NCI-H2029 (cell line): ENCODE measurements around the gene ADARB2.
"Not testable (repeated sequence)": the region's sequence is repeated elsewhere in the genome, so short reads cannot be mapped to it uniquely, and the experiment has no call there.

ENCODE experiments used
- DNase-seq: peaks from one replicate; lab custom pipeline; 2025; lab: John Stamatoyannopoulos, UW

ADARB2 gene

GRCh38 chr10:1169981-1170866, 567.1 kb downstream of the ADARB2 start:
- DNase-seq, result no peak

GRCh38 chr10:1169186-1169885, 568.0 kb downstream of the ADARB2 start:
- no peak for DNase-seq

- no peak for DNase-seq
These were observed 568.6 kb downstream of the ADARB2 start for GRCh38 chr10:1168763-1169162.

GRCh38 chr10:1166828-1167275, 570.5 kb downstream of the ADARB2 start:
- no peak for DNase-seq

GRCh38 chr10:1166101-1166827, 571.1 kb downstream of the ADARB2 start:
- DNase-seq, result no peak

- DNase-seq, result no peak
These were observed 573.5 kb downstream of the ADARB2 start for GRCh38 chr10:1163831-1164230.

- DNase-seq, result no peak
These were observed 574.1 kb downstream of the ADARB2 start for GRCh38 chr10:1163204-1163660.

DNA sequence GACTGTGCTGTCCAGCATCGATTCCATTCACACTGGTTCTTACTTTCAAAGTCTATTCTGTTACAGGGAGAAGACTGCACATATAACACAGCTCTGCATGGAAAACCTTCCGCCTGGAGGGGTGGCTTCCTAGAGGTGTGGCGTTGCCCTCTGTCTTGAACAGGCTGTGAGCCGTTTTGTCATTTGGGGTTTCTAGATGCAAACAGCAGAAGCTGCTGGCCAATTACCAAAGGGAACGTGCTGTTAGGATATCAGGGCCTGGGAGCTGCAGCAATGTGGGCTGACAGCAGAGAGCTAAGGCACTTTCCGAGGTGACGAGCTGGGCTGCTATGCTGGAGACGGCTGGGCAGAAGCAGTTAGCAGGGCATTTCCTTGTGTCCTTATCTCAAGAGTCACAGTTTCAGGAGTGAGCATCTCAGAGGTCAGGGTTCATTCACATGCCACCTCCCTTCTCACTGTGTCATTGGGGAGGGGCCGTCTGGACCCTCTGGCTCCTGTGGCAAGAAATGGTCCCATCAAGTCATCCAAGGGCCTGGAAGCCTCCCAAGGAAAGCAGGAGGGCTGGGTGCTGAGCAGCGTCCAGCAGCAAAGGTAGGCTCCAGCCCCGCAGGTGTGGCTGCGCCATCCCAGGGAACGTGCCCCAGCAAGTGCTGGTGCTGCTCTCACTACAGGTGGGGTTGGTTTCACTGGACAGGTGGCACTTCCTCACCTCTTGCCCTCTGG, 574.7 kb downstream of the ADARB2 start:
- DNase-seq, result no peak

DNA sequence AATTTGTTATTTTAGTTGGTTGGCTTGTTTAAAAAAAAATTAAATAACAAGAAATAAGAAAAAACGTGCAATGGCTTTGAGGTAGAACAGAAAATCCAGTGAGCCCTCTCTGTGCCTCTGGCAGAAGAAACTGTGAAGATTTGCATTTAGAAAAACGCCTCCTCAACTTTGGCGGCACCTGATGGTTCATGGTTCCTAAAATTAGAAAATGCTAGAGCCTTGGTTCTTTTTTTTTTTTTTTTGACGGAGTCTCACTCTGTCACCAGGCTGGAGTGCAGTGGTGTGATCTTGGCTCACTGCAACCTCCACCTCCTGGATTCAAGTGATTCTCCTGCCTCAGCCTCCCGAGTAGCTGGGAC, 576.0 kb downstream of the ADARB2 start:
- DNase-seq, result not testable (repeated sequence)

DNA sequence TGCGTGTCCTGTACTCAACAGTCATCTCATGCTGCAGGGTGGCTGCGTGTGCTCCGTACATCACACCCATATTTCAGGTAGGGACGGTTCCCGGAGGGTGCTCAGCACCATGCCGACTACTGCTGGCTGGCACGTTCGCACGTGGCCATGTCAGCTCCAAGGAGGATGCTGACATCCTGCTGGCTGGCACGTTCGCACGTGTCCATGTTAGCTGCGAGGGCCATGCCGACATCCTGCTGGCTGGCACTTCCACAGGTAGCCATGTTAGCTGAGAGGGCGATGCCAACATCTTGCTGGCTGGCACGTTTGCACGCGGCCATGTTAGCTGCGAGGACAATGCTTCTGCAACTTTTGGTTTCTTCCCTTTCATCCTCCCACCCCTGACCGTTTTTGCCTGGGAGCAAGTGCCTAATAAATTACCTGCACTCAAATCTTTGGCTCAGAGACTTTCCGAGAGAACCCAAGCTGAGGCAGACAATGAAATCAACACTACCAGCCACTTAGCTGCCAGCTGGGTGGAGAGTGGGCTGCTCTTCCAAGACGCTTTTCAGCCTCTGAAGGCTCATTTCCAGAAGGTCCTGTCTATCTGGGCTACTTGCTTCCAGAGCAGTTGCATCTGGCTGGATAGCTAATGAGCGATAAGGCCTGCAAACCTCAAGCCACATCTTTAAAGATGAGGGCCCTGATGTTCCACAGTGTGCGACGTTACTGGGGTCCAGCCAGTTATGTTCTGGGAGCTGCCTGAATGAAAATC, 576.6 kb downstream of the ADARB2 start:
- DNase-seq, result no peak

DNA sequence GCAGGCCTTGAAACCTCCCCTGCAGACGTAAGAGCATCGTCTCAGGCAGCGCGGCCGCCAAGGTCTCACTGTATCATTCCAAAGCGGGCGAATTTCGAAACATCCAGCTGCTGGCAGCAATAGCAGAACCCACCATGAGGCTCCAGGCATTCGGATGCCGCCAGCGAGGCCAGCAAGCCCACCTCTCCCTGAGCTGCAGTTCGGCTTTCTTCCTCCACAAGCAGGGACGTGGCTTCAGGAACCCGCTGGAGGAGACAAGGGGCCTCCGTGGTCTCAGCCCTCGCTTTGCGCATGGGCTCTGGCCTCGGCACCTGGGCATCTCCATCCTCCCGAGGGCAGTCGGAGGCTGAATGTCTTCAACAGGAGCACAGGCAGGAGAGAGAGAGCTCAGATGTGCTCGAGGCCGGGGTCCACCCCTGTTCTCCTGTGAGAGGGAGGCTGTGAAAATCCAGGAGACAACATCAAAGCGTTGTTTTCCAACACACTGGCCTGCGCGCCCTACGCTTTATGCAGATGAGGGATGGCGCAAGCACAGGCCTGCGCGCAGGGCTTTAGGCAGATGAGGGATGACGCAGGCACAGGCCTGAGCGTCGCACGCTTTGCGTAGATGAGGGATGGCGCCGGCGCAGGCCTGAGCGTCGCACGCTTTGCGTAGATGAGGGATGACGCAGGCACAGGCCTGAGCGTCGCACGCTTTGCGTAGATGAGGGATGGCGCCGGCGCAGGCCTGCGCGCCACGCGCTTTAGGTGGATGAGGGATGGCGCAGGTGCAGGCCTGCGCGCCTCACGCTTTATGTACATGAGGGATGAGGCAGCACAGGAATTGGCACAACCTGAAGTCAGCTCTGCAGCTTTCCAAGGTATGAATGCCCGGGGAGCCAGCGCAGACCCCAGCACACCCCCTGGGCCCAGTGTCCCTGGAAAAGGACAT, 577.9 kb downstream of the ADARB2 start:
- DNase-seq, result no peak

DNA sequence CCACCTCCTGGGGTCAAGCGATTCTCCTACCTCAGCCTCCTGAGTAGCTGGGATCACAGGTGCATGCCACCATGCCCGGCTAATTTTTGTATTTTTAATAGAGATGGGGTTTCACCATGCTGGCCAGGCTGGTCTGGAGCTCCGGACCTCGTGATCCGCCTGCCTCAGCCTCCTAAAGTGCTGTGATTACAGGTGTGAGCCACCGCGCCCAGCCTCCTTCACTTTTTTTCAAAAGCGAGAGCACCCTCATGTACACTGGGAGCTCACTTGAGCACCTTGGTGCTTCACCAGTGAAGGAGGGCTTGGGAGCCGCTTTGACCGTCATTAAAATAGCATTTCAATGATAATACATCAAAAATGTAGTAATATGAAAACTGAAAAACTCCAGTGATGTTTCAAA, 578.8 kb downstream of the ADARB2 start:
- not testable (repeated sequence) for DNase-seq

GRCh38 chr10:1158066-1158465, 579.3 kb downstream of the ADARB2 start:
- no peak for DNase-seq

- no peak for DNase-seq
These were observed 579.8 kb downstream of the ADARB2 start for GRCh38 chr10:1157615-1157933.

- DNase-seq, result no peak
These were observed 580.3 kb downstream of the ADARB2 start for GRCh38 chr10:1156921-1157614.

- DNase-seq, result no peak
These were observed 580.8 kb downstream of the ADARB2 start for GRCh38 chr10:1156616-1156886.

DNA sequence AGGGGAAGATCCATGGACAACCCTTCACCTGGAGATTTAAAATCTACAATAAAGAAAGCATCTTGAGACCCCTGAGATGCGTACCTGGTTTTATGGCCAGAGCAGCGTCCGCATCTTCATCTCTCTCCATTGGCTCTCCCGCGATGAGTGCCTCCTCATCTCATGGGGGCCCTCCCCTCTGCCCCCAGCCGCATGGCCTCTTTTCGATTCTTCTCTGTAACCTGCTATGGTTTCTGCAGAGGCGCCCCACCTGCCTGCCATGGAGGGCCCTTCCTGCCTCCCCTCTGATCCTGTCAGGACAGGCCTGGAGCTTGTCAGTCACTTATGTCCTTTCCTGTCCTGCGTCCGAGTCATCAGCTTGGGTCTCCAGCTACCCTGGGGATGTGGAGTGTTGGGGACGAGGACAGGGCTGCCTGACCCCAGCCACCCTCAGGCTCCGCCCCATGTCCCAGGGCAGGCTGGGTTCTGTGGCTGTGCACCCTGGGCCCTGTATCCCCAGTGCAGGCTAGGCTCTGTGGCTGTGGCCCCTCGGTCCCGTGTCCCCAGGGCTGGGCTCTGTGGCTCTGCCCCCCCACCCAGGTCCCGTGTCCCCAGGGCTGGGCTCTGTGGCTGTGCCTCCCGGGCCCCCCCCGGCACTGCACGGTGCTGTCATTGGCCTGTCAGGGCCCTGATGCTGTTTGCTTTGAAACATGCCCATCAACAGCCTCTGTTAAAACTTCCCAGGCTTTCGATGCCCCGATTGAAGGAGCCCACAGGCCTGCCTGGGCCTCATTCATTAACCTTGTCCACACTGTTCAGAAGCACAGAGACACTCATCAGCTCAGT, 581.3 kb downstream of the ADARB2 start:
- no peak for DNase-seq

GRCh38 chr10:1154531-1155295, 582.6 kb downstream of the ADARB2 start:
- DNase-seq, result no peak
